Panc1 (cell line): ENCODE results near the gene SCEL. TPM values are rescaled to one million over a fixed set of nuclear protein-coding genes. Genes with fewer than 3 reads are reported as not detected.

Source experiments
- ATAC-seq: fragments of 200-7000 bp; cut with Tn5 transposase; 2 replicates; pipeline ENCODE4 v1.9.1; 2020; ENCODE audit warnings: mild to moderate bottlenecking, moderate library complexity
- BruUV-seq: library from RNA; stranded (reverse); fragments of 400-500 nt; replicated peaks from 2 replicates; lab custom pipeline; 2021; lab: Mats Ljungman, UMichigan
- CTCF ChIA-PET: fragments of 300-600 bp; sonication (Branson Sonifier 250); formaldehyde crosslinking; loops from one replicate; lab custom pipeline; 2022; ENCODE audit warnings: antibody characterized with exemption; lab: Charles Lee
- POLR2A ChIA-PET: fragments of 300-600 bp; sonication (Branson Sonifier 250); formaldehyde crosslinking; loops from one replicate; lab custom pipeline; 2022; ENCODE audit warnings: antibody characterized with exemption; lab: Charles Lee
- DNase-seq: peaks from one replicate; pipeline ENCODE4 v3.0.0-alpha.2; 2010; ENCODE audit warnings: low read depth, low spot score
- H3K27ac ChIP-seq: 2 replicates; pipeline ENCODE4 v1.5.1; 2011; ENCODE audit warnings: mild to moderate bottlenecking, low read length, inconsistent platforms
- H3K27me3 ChIP-seq: fragments of 200-500 bp; sonication (Bioruptor generic); 2 replicates; pipeline ENCODE4 v1.6.0; 2014; ENCODE audit warnings: low read length, inconsistent platforms; ENCODE audit not compliant: control insufficient read depth, insufficient read depth
- H3K36me3 ChIP-seq: fragments of 200-500 bp; sonication (Bioruptor generic); 2 replicates; pipeline ENCODE4 v1.5.1; 2014; ENCODE audit warnings: inconsistent platforms, mild to moderate bottlenecking, low read length, moderate library complexity; ENCODE audit not compliant: control insufficient read depth, insufficient read depth
- H3K4me1 ChIP-seq: 2 replicates; pipeline ENCODE4 v1.5.1; 2011; ENCODE audit warnings: inconsistent platforms, mild to moderate bottlenecking, low read length, moderate library complexity; ENCODE audit not compliant: control insufficient read depth, insufficient read depth
- H3K4me3 ChIP-seq, 2 experiments: 2 replicates each; pipeline ENCODE4 v1.5.1; 2011 to 2012; ENCODE audit warnings: low read depth in 2 of 2, low read length in 2 of 2, mild to moderate bottlenecking in 2 of 2, inconsistent platforms in 1 of 2, moderate library complexity in 1 of 2
- H3K9me3 ChIP-seq: fragments of 200-500 bp; sonication (Bioruptor generic); 2 replicates; pipeline ENCODE4 v1.5.1; 2014; ENCODE audit warnings: low read depth, mild to moderate bottlenecking, inconsistent platforms, low read length, moderate library complexity; ENCODE audit not compliant: control insufficient read depth, insufficient read depth
- CTCF ChIP-seq: fragments of 450-650 bp; IDR thresholded peaks from 2 replicates; pipeline ENCODE4 v1.5.1; 2017; ENCODE audit warnings: mild to moderate bottlenecking
- POLR2AphosphoS5 ChIP-seq: IDR thresholded peaks from 2 replicates; pipeline ENCODE4 v1.6.1; 2012; ENCODE audit warnings: mild to moderate bottlenecking, low read depth, low read length, moderate library complexity
- REST ChIP-seq, 2 experiments: IDR thresholded peaks; 2 replicates each; pipeline ENCODE4 v1.6.1; 2011 to 2012; ENCODE audit warnings: low read depth in 2 of 2, control low read depth in 1 of 2, low read length in 1 of 2, mild to moderate bottlenecking in 1 of 2, moderate library complexity in 1 of 2; ENCODE audit not compliant: insufficient read depth in 1 of 2
- SIN3A ChIP-seq: IDR thresholded peaks from 2 replicates; pipeline ENCODE4 v1.6.1; 2012; ENCODE audit warnings: low read depth, mild to moderate bottlenecking, low read length, moderate library complexity, borderline replicate concordance; ENCODE audit not compliant: insufficient read depth
- TCF7L2 ChIP-seq: IDR thresholded peaks from 2 replicates; pipeline ENCODE4 v1.6.1; 2011; ENCODE audit warnings: mild to moderate bottlenecking, low read depth, low read length, inconsistent platforms
- in situ Hi-C: cut with HindIII; loops from 2 replicates; pipeline ENCODE4 v1.10.0; 2016; ENCODE audit warnings: low sequenced_read_pairs, low pct_unique_long_range_greater_than_20kb
- intact Hi-C: fragments of 100-400 bp; cut with micrococcal nuclease; formaldehyde crosslinking; loops from one replicate; pipeline ENCODE4 v1.10.0; 2022; ENCODE audit not compliant: unreplicated experiment
- total RNA-seq: library from RNA; stranded (reverse); gene quantifications from one replicate; pipeline ENCODE4 v1.2.1, GENCODE V29; 2021; ENCODE audit not compliant: unreplicated experiment

SCEL gene
- total RNA-seq, 1 experiment from 2014 or later = not detected

- H3K36me3 ChIP-seq = no peaks in the 10 kb centered on the region
- no peak for TF ChIP-seq SIN3A
- TF ChIP-seq TCF7L2 = no peak
- peak; percentile 32; the same call in 1 of the 2 replicates for TF ChIP-seq CTCF
- no peak for TF ChIP-seq POLR2AphosphoS5
- DNase-seq = no peak
- no TSS peak for BruUV-seq
- H3K9me3 ChIP-seq = no peaks in the 10 kb centered on the region
- intact Hi-C loops = no loop called here
- ChIA-PET POLR2A (no interaction called here), CTCF (no interaction called here)
- in situ Hi-C loops = no loop called here
- H3K27ac ChIP-seq = no peak overlapping the region
- H3K4me1 ChIP-seq = no peaks in the 10 kb centered on the region
- no peak for ATAC-seq
- H3K4me3 ChIP-seq = no peak overlapping the region
- no peaks in the 10 kb centered on the region for H3K27me3 ChIP-seq
These were observed 42.5 kb upstream of the SCEL start for GRCh38 chr13:77492982-77493381.

- Histone ChIP-seq H3K36me3 (no peaks in the 10 kb centered on the region), H3K27me3 (no peaks in the 10 kb centered on the region), H3K4me1 (no peaks in the 10 kb centered on the region), H3K9me3 (no peaks in the 10 kb centered on the region), H3K4me3 (no peak overlapping the region), H3K27ac (no peak overlapping the region)
- no peak for ATAC-seq
- TF ChIP-seq TCF7L2 (no peak), SIN3A (no peak)
- CTCF ChIA-PET = no interaction called here
- POLR2A ChIA-PET = no interaction called here
- DNase-seq = no peak
- no TSS peak for BruUV-seq
- intact Hi-C loops = no loop called here
- in situ Hi-C loops = no loop called here
These were observed 41.3 kb upstream of the SCEL start for GRCh38 chr13:77494226-77494625.

GRCh38 chr13:77497350-77497749, 38.2 kb upstream of the SCEL start:
- Histone ChIP-seq H3K4me1 (no peaks in the 10 kb centered on the region), H3K27me3 (no peaks in the 10 kb centered on the region), H3K9me3 (no peaks in the 10 kb centered on the region), H3K27ac (no peak overlapping the region), H3K36me3 (no peaks in the 10 kb centered on the region), H3K4me3 (no peak overlapping the region)
- BruUV-seq = no TSS peak
- in situ Hi-C loops = no loop called here
- intact Hi-C loops = no loop called here
- no peak for TF ChIP-seq CTCF
- TF ChIP-seq POLR2AphosphoS5 = no peak
- TF ChIP-seq REST (IDR thresholded peaks at IDR 0.05; ENCODE audit: insufficient read depth in 1 of 2, low read depth in 2 of 2, low read length in 1 of 2) = no peak
- ATAC-seq = no peak
- no peak for DNase-seq
- ChIA-PET POLR2A (no interaction called here), CTCF (no interaction called here)
